AG04449 (cell line): ENCODE data around the gene SIGLEC15.

Source experiments
- CTCF ChIA-PET: fragments of 350-600 bp; formaldehyde crosslinking; extraction: SDS; loops from one replicate; lab custom pipeline; 2021; ENCODE audit warnings: antibody characterized with exemption; lab: Yijun Ruan, JAX
- POLR2A ChIA-PET: fragments of 400-600, 350-600 bp; formaldehyde crosslinking; extraction: SDS; loops from one replicate; lab custom pipeline; 2020; ENCODE audit warnings: antibody characterized with exemption, inconsistent platforms; lab: Yijun Ruan, JAX
- DNase-seq: peaks from one replicate; pipeline ENCODE4 v3.0.0-alpha.2; 2010; ENCODE audit warnings: low read depth, low spot score
- H3K4me3 ChIP-seq: 2 replicates; pipeline ENCODE4 v1.5.1; 2011; ENCODE audit warnings: low read depth, mild to moderate bottlenecking, control low read depth, low read length
- TF ChIP-seq, protein P1 (sequence below): IDR thresholded peaks from one replicate; pipeline ENCODE4 v1.5.1; 2011; ENCODE audit warnings: mild to moderate bottlenecking, moderate library complexity, low read length, control low read depth, inconsistent platforms; ENCODE audit not compliant: insufficient read depth; ENCODE audit errors: missing control alignments

Gene SIGLEC15

GRCh38 chr18:45825258-45826044 lies at the start of gene SIGLEC15:
TSS of gene SIGLEC15 (plus strand) at chr18:45825675. CDS start at chr18:45825729, 54 bp downstream.
- DNase-seq: no peak
- ChIA-PET POLR2A (no interaction called here), CTCF (interaction anchor here (1.2 kb wide), 1 partner anchor 134 kb away, joined by 3 read pairs; no protein-coding TSS in a partner anchor)
- TF ChIP-seq, protein P1, sequence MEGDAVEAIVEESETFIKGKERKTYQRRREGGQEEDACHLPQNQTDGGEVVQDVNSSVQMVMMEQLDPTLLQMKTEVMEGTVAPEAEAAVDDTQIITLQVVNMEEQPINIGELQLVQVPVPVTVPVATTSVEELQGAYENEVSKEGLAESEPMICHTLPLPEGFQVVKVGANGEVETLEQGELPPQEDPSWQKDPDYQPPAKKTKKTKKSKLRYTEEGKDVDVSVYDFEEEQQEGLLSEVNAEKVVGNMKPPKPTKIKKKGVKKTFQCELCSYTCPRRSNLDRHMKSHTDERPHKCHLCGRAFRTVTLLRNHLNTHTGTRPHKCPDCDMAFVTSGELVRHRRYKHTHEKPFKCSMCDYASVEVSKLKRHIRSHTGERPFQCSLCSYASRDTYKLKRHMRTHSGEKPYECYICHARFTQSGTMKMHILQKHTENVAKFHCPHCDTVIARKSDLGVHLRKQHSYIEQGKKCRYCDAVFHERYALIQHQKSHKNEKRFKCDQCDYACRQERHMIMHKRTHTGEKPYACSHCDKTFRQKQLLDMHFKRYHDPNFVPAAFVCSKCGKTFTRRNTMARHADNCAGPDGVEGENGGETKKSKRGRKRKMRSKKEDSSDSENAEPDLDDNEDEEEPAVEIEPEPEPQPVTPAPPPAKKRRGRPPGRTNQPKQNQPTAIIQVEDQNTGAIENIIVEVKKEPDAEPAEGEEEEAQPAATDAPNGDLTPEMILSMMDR: no peak
- H3K4me3 ChIP-seq: no peak within 1 kb of the TSS

- CTCF ChIA-PET: interaction anchor here (1.1 to 2.6 kb wide), 7 partner anchors 11 to 106 kb away, joined by 3 to 11 read pairs (median 5); no protein-coding TSS in a partner anchor
- DNase-seq: no peak
- TF ChIP-seq, protein P1: no peak
- POLR2A ChIA-PET: interaction anchor here (0.5 to 3.1 kb wide), 3 partner anchors 10 to 26 kb away, joined by 3 to 22 read pairs (median 5); no protein-coding TSS in a partner anchor
- H3K4me3 ChIP-seq: peak overlapping the region; percentile 56
Observed at GRCh38 chr18:45775743-45776142, 49.7 kb upstream of the SIGLEC15 start.

GRCh38 chr18:45777393-45777792 lies 48.1 kb upstream of the SIGLEC15 start:
- no peak overlapping the region for H3K4me3 ChIP-seq
- DNase-seq: peak; percentile 84
- CTCF ChIA-PET: interaction anchor here (0.9 to 2.4 kb wide), 3 partner anchors 9 to 55 kb away, joined by 3 to 6 read pairs (median 3); no protein-coding TSS in a partner anchor
- TF ChIP-seq, protein P1: no peak
- POLR2A ChIA-PET: interaction anchor here (1.5 kb wide), 1 partner anchor 24 kb away, joined by 5 read pairs; no protein-coding TSS in a partner anchor

DNA sequence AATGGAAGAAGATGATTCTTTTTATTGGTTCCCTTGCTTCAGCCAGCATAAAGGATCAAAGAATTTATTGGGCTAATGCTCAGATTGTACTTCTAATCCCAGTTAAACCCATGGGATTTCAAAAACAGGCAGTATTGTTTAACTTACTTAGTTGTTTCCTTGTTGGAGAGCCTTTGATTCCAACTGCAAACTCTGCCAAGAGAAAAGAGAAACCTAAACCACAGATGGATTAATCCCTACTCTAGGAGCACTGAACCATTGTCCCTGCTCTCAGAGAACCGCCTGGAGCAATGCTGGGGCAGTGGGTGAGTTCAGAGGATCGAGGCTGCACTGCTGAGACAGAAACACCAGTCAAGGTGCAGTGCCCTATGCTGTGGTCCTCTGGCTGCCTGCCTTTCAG lies 44.9 kb upstream of the SIGLEC15 start:
- no peak for DNase-seq
- ChIA-PET POLR2A (no interaction called here), CTCF (interaction anchor here (0.9 to 1.7 kb wide), 2 partner anchors 9 to 12 kb away, joined by 3 to 6 read pairs; no protein-coding TSS in a partner anchor)

DNA sequence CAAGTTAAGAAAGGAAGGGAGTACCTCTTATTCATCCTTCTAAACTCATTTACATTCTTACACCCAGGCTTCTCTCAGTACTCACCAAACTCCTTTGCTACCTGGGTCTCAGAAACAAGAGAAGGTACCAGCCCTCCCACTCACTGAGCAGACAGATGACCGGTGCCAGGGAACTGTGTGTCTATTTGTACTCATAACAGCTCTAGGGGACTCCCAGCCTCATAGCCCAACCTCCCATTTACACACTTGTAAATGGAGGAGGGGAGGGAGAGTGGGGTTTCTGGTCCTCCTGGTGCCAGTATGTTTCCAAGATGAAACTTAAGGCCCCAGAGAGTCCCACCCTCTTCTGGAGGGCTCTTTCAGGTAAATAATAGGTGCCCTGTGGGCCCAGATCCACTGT lies 42.8 kb upstream of the SIGLEC15 start:
- POLR2A ChIA-PET: no interaction called here
- no peak for DNase-seq
- no peak overlapping the region for H3K4me3 ChIP-seq
- CTCF ChIA-PET: no interaction called here
- TF ChIP-seq, protein P1: no peak

More for the DNA sequence above, 44.9 kb upstream of the SIGLEC15 start:
- no peak overlapping the region for H3K4me3 ChIP-seq
- TF ChIP-seq, protein P1: no peak
